GM23248 (cell line): Measurements from ENCODE around the gene PDLIM3.

ENCODE experiments used
- EZH2 ChIP-seq: fragments of 200-600 bp; sonication (generic); IDR thresholded peaks from 2 replicates; pipeline ENCODE4 v1.6.1; 2018; ENCODE audit warnings: antibody characterized with exemption, mild to moderate bottlenecking; ENCODE audit not compliant: insufficient read depth, poor library complexity, severe bottlenecking
- EZH2phosphoT487 ChIP-seq: fragments of 200-600 bp; sonication (generic); IDR thresholded peaks from 2 replicates; pipeline ENCODE4 v1.6.1; 2018; ENCODE audit warnings: antibody characterized with exemption, moderate library complexity, mild to moderate bottlenecking, low read depth; ENCODE audit not compliant: insufficient read depth

DNA sequence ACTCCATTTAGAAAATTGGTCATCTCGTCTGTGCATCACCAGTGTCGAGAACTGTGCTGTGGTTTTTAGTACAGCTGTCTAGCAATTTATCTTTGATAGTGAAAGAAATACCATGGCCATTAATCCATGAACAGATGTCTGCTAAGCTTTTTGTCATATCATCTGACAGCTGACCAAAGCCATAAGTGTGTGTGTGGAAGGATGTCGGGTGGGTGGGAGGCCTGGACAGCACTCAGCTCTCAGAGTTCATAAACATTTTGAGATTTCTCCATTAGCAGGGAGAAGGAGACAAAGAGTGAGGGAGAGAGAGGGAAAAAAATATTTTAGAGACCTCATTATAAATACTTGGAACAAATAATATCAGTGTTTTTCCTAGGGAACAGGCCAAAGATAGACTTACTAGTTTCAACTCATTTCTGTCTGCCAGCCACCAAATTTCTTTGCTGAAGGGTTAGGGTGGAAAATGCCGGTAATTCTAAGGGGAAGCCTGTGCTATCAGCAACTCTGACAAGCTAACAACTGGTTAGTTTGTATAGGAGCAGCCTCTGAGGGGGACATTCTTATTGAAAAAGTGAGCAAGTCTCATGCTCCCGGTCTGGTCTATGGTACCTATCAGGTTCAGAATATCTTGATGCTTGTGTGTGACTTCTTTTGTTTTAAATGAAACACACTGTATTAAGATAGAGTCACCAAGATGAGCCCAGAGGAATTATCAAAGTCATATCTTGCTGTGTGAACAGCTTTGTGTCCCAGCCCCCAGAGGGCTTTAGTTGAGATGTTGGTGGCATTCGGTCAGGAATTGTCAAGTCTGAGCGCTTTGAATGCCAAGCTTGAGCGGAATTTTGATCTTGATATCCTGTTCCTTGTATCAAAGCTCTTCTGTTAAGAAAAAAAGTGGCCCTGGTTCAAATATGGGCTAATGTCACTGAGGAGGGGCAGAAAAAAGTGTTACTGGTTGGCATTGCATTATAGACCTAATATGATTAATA is 41.9 kb upstream of the PDLIM3 start:
- TF ChIP-seq EZH2 (no peak), EZH2phosphoT487 (no peak)
